DND-41 (cell line): ENCODE results near the gene SH3RF3.

Source experiments
- ATAC-seq: fragments of 200-7000 bp; cut with Tn5 transposase; 3 replicates; pipeline ENCODE4 v1.9.1; 2021; ENCODE audit warnings: low read depth; ENCODE audit not compliant: insufficient read depth
- DNase-seq: peaks from one replicate; pipeline ENCODE4 v3.0.0-alpha.2; 2020
- H2AFZ ChIP-seq: 2 replicates; pipeline ENCODE4 v1.6.0; 2012; ENCODE audit warnings: low read depth, low read length
- H3K27ac ChIP-seq: 2 replicates; pipeline ENCODE4 v1.5.1; 2012; ENCODE audit warnings: low read length, inconsistent platforms
- H3K27me3 ChIP-seq: fragments of 200-600 bp; sonication (generic); 2 replicates; pipeline ENCODE4 v1.6.0; 2012; ENCODE audit warnings: low read length, mild to moderate bottlenecking, inconsistent platforms; ENCODE audit not compliant: insufficient read depth, poor library complexity
- H3K36me3 ChIP-seq: 2 replicates; pipeline ENCODE4 v1.5.1; 2012; ENCODE audit warnings: low read length, inconsistent platforms; ENCODE audit not compliant: insufficient read depth
- H3K4me1 ChIP-seq: 2 replicates; pipeline ENCODE4 v1.5.1; 2012; ENCODE audit warnings: mild to moderate bottlenecking, low read length; ENCODE audit not compliant: insufficient read depth
- H3K4me2 ChIP-seq: 2 replicates; pipeline ENCODE4 v1.6.0; 2012; ENCODE audit warnings: mild to moderate bottlenecking, moderate library complexity, low read length, inconsistent platforms; ENCODE audit not compliant: insufficient read depth
- H3K4me3 ChIP-seq, 2 experiments: fragments of 200-600 bp in 1 of 2; shearing (Covaris generic) in 1 of 2; 2 replicates each; pipeline ENCODE4 v1.5.1; 2012 to 2016; ENCODE audit warnings: inconsistent platforms in 2 of 2, low read length in 2 of 2, mild to moderate bottlenecking in 2 of 2, low read depth in 1 of 2, moderate library complexity in 1 of 2
- H3K79me2 ChIP-seq: 2 replicates; pipeline ENCODE4 v1.6.0; 2012; ENCODE audit warnings: low read length, inconsistent platforms; ENCODE audit not compliant: insufficient read depth
- H3K9ac ChIP-seq: 2 replicates; pipeline ENCODE4 v1.6.0; 2012; ENCODE audit warnings: low read depth, mild to moderate bottlenecking, inconsistent platforms, low read length, moderate library complexity
- H3K9me3 ChIP-seq: 2 replicates; pipeline ENCODE4 v1.5.1; 2012; ENCODE audit warnings: low read length, moderate library complexity, mild to moderate bottlenecking, inconsistent platforms; ENCODE audit not compliant: insufficient read depth, severe bottlenecking
- H4K20me1 ChIP-seq: 2 replicates; pipeline ENCODE4 v1.6.0; 2012; ENCODE audit warnings: low read length; ENCODE audit not compliant: insufficient read depth
- EZH2 ChIP-seq: IDR thresholded peaks from 3 replicates; pipeline ENCODE4 v1.6.1; 2012; ENCODE audit warnings: borderline replicate concordance, low read depth, mild to moderate bottlenecking, moderate library complexity, low read length, inconsistent platforms; ENCODE audit not compliant: severe bottlenecking
- TF ChIP-seq, protein P1 (sequence below): IDR thresholded peaks from 2 replicates; pipeline ENCODE4 v1.5.1; 2012; ENCODE audit warnings: borderline replicate concordance, low read length, moderate library complexity, mild to moderate bottlenecking; ENCODE audit not compliant: poor library complexity, severe bottlenecking; ENCODE audit errors: extremely low read depth

The SH3RF3 gene

DNA sequence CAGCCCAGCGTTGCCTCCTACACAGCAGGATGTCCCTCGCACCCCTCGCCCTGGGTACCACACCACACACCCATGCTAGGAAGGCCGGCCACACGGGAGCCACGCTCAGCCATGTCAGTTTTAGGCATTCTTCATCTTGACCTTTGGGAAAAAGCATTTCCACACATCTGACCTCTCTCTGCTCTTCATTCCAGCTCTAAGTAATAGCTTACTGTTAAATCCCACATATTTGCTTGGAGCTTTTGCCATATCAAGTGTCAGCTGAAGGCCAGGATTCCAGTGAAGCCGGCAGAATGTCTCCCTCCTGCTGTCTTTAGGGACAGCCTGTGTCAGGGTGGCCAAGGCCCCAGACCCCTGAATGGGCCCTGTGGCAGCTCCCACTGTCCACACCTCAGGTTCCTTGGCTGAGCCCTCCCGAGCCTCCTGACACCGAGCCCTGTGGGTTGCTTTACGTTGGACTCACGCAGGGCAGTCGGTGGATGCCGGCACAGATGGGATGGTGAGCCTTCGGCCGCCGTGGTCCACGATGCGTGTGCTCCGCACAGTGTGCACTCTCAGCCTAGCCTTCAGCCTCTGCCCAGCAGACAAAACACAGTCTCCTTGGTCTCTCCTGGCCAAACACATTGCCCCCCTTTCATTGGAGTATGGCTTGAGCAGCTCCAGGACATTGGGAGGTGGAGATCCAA is 282.8 kb downstream of the SH3RF3 start:
- no peak overlapping the region for H3K4me3 ChIP-seq
- DNase-seq: no peak
- H3K9ac ChIP-seq: no peak overlapping the region
- H3K27ac ChIP-seq: no peak overlapping the region
- H3K4me2 ChIP-seq: no peak overlapping the region
- no peaks in the 10 kb centered on the region for H3K79me2 ChIP-seq
- TF ChIP-seq, protein P1, sequence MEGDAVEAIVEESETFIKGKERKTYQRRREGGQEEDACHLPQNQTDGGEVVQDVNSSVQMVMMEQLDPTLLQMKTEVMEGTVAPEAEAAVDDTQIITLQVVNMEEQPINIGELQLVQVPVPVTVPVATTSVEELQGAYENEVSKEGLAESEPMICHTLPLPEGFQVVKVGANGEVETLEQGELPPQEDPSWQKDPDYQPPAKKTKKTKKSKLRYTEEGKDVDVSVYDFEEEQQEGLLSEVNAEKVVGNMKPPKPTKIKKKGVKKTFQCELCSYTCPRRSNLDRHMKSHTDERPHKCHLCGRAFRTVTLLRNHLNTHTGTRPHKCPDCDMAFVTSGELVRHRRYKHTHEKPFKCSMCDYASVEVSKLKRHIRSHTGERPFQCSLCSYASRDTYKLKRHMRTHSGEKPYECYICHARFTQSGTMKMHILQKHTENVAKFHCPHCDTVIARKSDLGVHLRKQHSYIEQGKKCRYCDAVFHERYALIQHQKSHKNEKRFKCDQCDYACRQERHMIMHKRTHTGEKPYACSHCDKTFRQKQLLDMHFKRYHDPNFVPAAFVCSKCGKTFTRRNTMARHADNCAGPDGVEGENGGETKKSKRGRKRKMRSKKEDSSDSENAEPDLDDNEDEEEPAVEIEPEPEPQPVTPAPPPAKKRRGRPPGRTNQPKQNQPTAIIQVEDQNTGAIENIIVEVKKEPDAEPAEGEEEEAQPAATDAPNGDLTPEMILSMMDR: no peak
- no peak for TF ChIP-seq EZH2
- no peak overlapping the region for H2AFZ ChIP-seq
- H4K20me1 ChIP-seq: no peaks in the 10 kb centered on the region
- no peaks in the 10 kb centered on the region for H3K9me3 ChIP-seq
- H3K4me1 ChIP-seq: no peaks in the 10 kb centered on the region
- peaks cover 5% of the 10 kb centered on the region for H3K27me3 ChIP-seq
- no peak for ATAC-seq
- H3K36me3 ChIP-seq: no peaks in the 10 kb centered on the region

DNA sequence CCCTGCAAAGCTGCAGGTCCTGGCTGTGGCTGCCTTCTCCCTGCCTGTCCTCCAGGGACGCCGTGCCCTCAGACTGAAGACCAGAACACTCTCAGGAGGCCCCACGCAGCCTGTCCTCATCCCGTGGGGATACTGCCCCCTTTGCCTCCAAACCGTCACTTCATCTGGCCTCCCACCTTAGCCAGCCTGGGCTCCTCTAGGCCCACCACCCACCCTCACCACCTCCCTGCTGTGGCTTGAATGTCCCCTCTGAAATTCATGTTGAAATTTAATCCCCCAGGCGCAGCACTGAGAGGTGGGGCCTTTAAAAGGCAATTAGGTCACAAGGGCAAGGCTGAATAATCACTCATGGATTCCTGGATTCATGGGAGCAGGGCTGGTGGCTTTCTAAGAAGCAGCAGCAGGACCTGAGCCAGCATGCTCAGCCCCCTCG is 286.6 kb downstream of the SH3RF3 start:
- TF ChIP-seq EZH2: no peak
- TF ChIP-seq, protein P1: no peak
- no peak for ATAC-seq
- Histone ChIP-seq H3K27me3 (no peaks in the 10 kb centered on the region), H3K4me1 (no peaks in the 10 kb centered on the region), H3K4me2 (no peak overlapping the region), H3K4me3 (no peak overlapping the region), H2AFZ (no peak overlapping the region), H3K36me3 (no peaks in the 10 kb centered on the region), H3K9me3 (no peaks in the 10 kb centered on the region), H4K20me1 (no peaks in the 10 kb centered on the region), H3K79me2 (no peaks in the 10 kb centered on the region), H3K27ac (no peak overlapping the region), H3K9ac (no peak overlapping the region)
- DNase-seq: no peak

DNA sequence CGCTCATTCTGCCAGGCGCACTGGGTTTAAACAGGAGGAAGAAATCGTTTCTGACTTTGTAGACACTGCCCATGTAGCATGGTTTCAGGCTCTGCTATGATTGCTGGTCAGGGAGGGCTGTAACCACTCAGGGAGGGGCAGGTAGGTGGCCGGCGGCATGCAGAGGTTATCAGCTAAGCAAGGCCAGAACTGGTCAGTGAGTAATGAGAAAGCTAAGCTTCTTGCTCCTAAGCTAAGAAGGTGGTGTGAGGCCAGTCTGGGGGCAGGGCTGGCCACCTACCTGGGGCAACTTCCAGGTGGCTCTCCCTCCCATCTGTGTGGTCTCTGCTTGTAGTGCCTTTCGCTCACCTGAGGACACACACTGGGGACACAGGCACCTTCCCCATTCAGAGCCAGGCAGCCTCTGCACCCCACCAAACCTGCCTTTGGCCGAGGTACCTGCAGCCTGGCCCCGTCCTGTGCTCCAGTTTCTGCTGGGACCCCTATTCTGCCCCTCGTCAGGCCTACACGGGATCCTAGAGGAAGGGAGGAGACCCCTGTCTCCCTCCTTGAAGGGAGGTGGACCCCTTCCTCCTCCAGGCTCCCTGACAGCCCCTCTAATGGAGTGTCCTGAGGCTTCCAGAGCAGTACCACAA is 288.8 kb downstream of the SH3RF3 start:
- Histone ChIP-seq H3K27me3 (no peaks in the 10 kb centered on the region), H3K36me3 (no peaks in the 10 kb centered on the region), H3K4me3 (no peak overlapping the region), H2AFZ (no peak overlapping the region), H3K9ac (no peak overlapping the region), H4K20me1 (no peaks in the 10 kb centered on the region), H3K9me3 (no peaks in the 10 kb centered on the region), H3K79me2 (no peaks in the 10 kb centered on the region), H3K27ac (no peak overlapping the region), H3K4me1 (no peaks in the 10 kb centered on the region), H3K4me2 (no peak overlapping the region)
- TF ChIP-seq, protein P1: no peak
- TF ChIP-seq EZH2: no peak
- ATAC-seq: no peak
- no peak for DNase-seq
